AG04450 (cell line): ENCODE results near the gene ZMYM2. TPM values are rescaled to one million over a fixed set of nuclear protein-coding genes. Genes with fewer than 3 reads are reported as not detected.

ENCODE experiments used
- CTCF ChIA-PET: fragments of 300-600, 350-600 bp; formaldehyde crosslinking; extraction: SDS; loops from one replicate; lab custom pipeline; 2022; ENCODE audit warnings: antibody characterized with exemption, inconsistent platforms; lab: Charles Lee
- POLR2A ChIA-PET: fragments of 350-600 bp; formaldehyde crosslinking; extraction: SDS; loops from one replicate; lab custom pipeline; 2021; ENCODE audit warnings: antibody characterized with exemption, inconsistent platforms; lab: Yijun Ruan, JAX
- DNase-seq: peaks from one replicate; pipeline ENCODE4 v3.0.0-alpha.2; 2011; ENCODE audit warnings: low read depth, low spot score
- H3K27ac ChIP-seq: one replicate; pipeline ENCODE4 v1.5.1; 2012; ENCODE audit warnings: low read depth, low read length, control low read depth
- H3K27me3 ChIP-seq: one replicate; pipeline ENCODE4 v1.6.0; 2012; ENCODE audit warnings: low read length; ENCODE audit not compliant: control insufficient read depth, insufficient read depth
- H3K4me3 ChIP-seq: 2 replicates; pipeline ENCODE4 v1.5.1; 2011; ENCODE audit warnings: mild to moderate bottlenecking, low read depth, low read length, control low read depth
- H3K9me3 ChIP-seq: 2 replicates; pipeline ENCODE4 v1.5.1; 2012; ENCODE audit warnings: low read length; ENCODE audit not compliant: control insufficient read depth, insufficient read depth
- CTCF ChIP-seq: IDR thresholded peaks from 2 replicates; pipeline ENCODE4 v1.5.1; 2011; ENCODE audit warnings: low read depth, low read length, control low read depth, inconsistent platforms
- polyA plus RNA-seq: library from polyadenylated mRNA; depleted of rRNA; stranded (reverse); fragments of >200 nt; gene quantifications from 2 replicates; pipeline ENCODE4 v1.2.3, GENCODE V29; 2011

Gene ZMYM2
- polyA plus RNA-seq, 1 experiment = 46.1 TPM

DNA sequence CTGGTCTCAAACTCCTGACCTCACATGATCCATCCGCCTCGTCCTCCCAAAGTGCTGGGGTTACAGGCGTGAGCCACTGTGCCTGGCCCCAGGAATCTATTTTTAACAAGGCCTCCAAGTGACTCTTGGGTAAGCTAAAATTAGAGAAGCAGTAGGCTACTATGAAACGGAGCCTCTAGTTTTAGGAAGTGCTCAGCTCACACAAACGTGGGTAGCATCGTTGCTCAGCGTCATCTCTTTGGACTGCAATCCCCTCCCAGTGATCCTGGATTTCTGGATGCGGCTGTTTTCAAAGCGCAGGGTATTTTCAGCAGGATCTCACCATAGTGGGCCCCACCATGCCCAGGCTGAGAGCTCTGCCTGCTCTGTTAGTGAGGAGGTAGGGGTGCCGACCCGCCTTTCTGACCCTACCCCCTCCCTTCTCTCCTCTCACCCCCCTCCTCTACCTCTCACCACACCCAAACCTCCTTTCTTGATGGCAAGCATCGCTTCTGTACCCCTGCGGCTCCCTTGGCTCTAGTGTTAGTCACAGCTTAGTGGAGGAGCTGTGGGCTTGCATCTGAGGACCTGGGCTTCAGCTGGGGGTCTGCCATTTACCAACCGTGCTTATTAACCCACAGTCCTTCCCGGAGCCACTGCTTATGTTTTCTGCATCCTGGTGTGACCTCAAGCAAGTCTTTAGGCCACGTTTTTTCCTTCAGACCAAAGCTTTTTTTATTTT is 168.2 kb downstream of the ZMYM2 start:
- ChIA-PET POLR2A (interaction anchor here (0.7 to 1.9 kb wide), 3 partner anchors 8 to 18 kb away, joined by 3 to 9 read pairs (median 7); no protein-coding TSS in a partner anchor), CTCF (interaction anchor here (1.5 to 1.9 kb wide), 2 partner anchors 36 to 142 kb away, joined by 3 to 5 read pairs; no protein-coding TSS in a partner anchor)
- no peak for TF ChIP-seq CTCF
- Histone ChIP-seq H3K9me3 (no peaks in the 10 kb centered on the region; the same call in 1 of the 2 replicates), H3K4me3 (no peak overlapping the region), H3K27ac (no peak overlapping the region), H3K27me3 (peaks cover 6% of the 10 kb centered on the region)
- DNase-seq = no peak

DNA sequence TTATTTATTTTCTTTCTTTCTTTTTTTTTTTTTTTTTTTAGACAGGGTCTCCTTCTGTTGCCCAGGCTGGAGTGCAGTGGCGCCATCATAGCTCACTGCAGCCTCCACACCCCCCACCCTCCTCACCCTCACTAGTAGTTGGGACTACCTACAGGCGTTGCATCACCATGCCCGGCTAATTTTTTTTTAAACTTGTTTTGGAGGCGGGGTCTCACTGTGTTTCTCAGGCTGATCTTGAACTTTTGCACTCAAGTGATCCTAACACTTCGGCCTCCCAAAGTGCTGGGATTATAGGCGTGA is 168.7 kb downstream of the ZMYM2 start:
- ChIA-PET POLR2A (interaction anchor here (0.7 to 1.9 kb wide), 4 partner anchors 8 to 34 kb away, joined by 3 to 9 read pairs (median 6); no protein-coding TSS in a partner anchor), CTCF (interaction anchor here (0.7 to 1.9 kb wide), 4 partner anchors 8 to 142 kb away, joined by 3 to 5 read pairs (median 4); no protein-coding TSS in a partner anchor)
- TF ChIP-seq CTCF = no peak
- no peak for DNase-seq
- Histone ChIP-seq H3K9me3 (no peaks in the 10 kb centered on the region; the same call in 1 of the 2 replicates), H3K4me3 (no peak overlapping the region), H3K27me3 (peaks cover 6% of the 10 kb centered on the region), H3K27ac (no peak overlapping the region)

GRCh38 chr13:20127562-20128458 is 169.3 kb downstream of the ZMYM2 start:
- H3K4me3 ChIP-seq = peak overlapping the region; percentile 37
- peaks cover 6% of the 10 kb centered on the region for H3K27me3 ChIP-seq
- H3K27ac ChIP-seq = peak overlapping the region; percentile 21
- no peak for DNase-seq
- CTCF ChIA-PET = interaction anchor here (0.7 to 1.5 kb wide), 4 partner anchors 9 to 37 kb away, joined by 3 to 5 read pairs (median 4); no protein-coding TSS in a partner anchor
- POLR2A ChIA-PET = interaction anchor here (1.1 to 1.9 kb wide), 2 partner anchors 9 to 34 kb away, joined by 4 to 7 read pairs; no protein-coding TSS in a partner anchor
- no peaks in the 10 kb centered on the region; the same call in 1 of the 2 replicates for H3K9me3 ChIP-seq
- TF ChIP-seq CTCF = peak; percentile 44

DNA sequence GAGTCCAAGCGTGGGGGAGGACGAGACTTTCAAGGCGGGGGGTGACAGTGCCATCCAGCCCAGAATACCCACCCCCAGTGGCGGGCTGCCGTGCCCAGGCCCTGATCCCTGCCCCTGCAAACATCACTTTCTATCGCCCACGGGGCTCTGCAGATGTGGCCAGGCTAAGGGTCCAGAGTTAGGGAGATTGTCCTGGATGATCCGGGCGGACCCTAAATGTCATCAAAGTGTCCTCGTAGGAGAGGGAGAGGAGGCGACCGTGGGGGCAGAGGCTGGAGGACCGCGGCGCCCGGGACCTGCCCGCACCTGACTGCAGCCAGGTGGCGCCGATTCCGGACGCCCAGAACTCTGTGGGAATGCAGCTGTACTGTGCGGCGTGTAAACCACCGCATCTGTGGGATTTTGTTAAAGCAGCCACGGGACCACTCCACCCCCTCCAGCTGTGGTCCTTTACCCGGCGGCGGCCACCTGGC is 170.0 kb downstream of the ZMYM2 start:
- no peak overlapping the region for H3K27ac ChIP-seq
- peaks cover 8% of the 10 kb centered on the region for H3K27me3 ChIP-seq
- no peak for DNase-seq
- CTCF ChIA-PET = interaction anchor here (0.8 to 1.5 kb wide), 3 partner anchors 9 to 38 kb away, joined by 3 to 5 read pairs (median 3); no protein-coding TSS in a partner anchor
- TF ChIP-seq CTCF = peak; percentile 18; the same call in 1 of the 2 replicates
- POLR2A ChIA-PET = interaction anchor here (1.1 kb wide), 1 partner anchor 35 kb away, joined by 4 read pairs; no protein-coding TSS in a partner anchor
- no peaks in the 10 kb centered on the region; the same call in 1 of the 2 replicates for H3K9me3 ChIP-seq
- no peak overlapping the region for H3K4me3 ChIP-seq
